NOMO-1 treated with DMSO at 0.1 percent for 48 hours (cell line): ENCODE data around the gene ITGB2.
"Not testable (repeated sequence)": the region's sequence is repeated elsewhere in the genome, so short reads cannot be mapped to it uniquely, and the experiment has no call there.

Experiments used
- DNase-seq: peaks from one replicate; lab custom pipeline; 2025; ENCODE audit not compliant: unreplicated experiment; lab: John Stamatoyannopoulos, UW

The ITGB2 gene

DNA sequence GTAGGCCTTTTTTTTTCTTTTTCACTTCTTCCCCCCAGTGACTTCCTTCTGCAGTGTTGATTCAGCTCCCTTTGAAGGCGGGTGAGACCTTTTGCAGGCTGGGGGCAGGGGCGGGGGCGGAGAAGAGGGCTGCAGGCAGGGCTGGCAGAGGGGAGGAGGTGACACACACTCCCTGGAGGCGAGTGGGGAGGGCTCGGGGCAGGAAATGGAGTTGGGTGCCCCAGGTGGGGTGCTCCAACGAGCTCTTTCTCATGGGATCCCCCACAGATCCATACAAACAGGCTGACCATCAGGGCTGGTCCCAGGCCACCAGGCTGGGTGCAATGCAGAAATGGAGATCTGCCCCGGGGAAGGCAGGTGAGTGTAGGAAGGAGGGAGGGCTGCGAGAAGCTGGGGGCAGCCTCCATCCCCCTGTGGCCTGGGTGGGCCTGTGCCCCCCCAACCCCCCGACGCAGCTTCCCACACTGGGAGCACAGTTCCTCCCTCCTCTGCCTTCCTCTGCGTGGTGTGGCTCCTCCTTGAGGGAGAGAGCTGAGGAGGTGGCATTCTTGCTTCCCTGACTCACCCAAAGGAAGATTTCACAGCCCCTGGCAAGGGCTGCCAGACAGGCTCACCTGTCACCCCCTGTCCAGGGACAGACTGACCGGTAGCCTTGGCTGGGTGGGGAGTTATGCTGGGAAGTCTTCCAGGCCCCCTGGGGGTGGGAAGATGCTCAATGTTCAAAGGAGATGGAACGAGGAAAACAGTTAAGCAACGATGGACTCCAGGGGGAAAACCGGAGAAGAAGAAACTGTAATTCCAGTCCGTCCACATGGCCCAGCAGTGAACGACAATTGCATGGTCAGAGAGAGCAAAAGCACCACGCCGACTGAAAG lies 7.1 kb upstream of the ITGB2 start:
- peak; percentile 72 for DNase-seq

DNA sequence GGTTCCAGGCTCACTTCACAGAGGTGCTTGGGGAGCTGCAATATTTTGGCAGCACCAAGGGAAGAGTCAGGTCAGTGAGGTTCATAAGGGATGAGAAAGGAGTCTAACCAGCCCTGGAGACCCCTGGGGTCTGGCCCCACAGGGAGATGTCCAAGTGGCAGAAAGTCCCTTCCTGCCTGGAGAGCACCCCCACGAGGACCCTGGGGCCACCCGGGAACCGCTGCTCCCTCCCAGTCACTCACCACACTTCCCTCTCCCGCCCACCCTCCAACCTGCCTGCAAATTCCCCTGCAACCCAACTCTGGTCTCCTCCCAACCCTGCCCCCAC lies 6.5 kb upstream of the ITGB2 start:
- no peak for DNase-seq

DNA sequence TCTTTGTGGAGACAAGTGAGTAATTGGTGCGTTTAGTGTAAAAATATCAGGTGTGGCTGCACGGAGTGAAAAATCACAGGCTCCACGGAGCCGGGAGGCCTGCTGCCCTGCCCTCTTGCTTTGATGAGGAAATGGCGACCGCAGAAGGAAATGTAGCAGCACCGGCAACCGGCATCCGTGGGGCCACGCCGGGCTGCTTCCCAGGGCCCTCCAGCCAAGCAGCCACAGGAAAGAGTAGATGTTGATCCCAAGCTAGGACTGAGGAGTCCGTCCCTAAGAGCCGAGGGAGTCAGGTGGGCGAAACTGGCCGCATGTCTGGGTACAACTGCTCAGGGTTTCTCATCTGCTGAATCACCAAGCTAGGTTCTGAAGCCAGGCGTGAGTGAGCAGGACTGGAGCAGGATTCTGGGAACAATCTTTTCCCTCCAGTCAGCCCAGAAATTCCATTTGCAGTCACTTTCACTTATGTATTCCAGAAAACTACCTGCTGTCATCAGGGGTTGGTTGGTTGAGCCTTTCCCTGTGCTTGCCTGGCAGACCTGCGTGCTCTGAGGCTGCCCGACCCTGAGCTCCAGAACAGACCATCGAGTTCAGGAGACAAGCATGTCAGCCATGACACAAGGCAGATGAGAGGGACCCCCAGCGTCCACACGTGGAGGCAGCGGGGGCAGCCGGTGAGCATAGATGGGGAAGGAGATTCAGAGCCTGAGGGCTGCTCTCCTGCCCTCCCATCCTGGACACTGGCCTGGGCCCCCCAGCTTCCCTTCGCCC lies 5.8 kb upstream of the ITGB2 start:
- peak; percentile 61 for DNase-seq

DNA sequence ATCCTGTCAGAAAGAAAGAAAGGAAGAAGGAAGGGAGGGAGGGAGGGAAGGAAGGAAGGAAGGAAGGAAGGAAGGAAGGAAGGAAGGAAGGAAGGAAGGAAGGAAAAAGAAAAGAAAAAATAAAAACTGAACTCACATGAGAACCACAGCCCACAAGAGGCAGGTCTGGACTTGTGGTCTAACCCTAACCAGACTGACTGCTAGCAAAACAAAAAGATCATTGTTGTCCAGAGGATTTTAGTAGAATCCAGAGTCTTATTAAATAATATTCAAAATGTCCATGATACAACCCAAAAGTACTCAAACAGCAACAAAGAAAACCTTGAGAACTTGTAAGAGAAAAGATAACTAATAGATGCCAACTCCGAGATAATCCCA lies 4.7 kb upstream of the ITGB2 start:
- no peak for DNase-seq

DNA sequence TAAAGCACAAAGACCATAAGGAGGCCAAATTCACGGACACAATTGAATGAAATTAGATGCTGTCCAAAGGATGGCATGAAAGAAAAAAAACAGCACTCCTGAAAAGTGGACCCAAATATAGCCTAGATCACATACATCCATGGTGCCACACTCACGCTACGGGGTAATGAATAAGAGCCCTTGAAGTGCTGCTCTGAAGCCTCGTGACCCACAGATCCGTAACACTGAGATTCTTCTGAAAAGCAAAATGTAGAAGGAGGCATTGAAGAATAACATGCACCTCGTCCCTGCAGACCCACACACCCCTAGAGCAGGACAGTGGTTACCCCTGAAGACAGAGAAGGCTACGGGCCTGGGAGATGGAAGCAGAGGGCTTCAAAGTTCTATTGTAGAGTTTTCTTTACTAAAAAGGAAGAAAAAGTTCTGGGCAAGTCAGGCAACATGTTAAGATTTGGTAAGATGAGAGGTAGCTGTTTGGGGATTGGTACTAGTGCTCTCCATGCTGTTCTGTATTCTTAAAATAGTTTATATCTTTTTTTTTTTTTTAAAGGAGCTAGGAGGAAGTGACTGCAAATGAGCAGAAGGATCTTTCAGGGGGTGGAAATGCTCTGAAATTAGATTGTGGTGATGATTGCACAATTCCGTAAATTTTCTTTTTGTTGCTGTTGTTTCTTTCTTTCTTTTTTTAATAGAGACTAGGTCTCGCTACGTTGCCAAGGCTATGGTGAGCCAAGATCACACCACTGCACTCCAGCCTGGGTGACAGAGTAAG lies 4.1 kb upstream of the ITGB2 start:
- DNase-seq: peak; percentile 89

DNA sequence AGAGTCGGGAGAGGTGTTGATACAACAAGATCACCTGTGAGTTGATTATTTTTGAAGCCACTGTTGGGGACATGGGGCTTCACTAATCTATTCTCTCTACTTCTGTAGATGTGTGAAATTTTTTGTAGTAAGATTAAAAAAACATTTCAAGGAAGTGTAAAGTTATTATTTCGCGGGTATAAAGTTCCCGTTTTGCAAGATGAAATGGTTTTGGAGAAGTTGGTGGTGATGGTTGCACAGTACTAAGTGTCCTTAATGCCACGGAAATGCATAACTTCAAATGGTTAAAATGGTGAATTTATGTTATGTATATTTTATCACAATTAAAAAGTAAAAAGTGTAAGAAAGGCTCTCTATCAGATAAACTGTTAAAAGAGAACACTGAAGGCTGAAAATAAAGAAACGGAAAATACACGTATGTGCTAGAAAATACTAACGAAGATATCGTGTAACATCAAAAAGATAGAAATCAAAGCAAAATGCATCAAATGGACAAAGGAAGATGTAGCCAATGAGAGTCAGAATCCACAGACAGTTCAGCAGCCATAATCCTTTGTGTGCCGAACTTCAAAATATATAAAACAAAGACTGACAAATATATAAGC lies 2.9 kb upstream of the ITGB2 start:
- DNase-seq: peak; percentile 72

DNA sequence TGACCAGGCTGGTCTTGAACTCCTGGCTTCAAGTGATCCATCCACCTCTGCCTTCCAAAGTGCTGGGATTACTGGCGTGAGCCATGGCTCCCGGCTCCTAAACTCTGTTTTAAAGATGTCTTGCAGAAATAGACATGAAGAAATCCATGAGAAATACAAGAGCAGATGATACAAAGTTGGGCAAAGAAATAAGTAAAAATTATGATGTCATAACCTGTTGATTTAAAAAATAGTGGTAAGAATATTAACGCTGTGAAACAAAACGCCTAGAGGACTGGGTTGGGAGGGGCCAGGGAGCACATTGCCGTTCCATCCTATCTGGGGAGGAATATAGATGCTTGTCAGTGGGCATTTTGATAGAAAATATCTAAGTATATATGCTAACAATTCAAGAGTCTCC lies 1.2 kb upstream of the ITGB2 start:
- DNase-seq: no peak

DNA sequence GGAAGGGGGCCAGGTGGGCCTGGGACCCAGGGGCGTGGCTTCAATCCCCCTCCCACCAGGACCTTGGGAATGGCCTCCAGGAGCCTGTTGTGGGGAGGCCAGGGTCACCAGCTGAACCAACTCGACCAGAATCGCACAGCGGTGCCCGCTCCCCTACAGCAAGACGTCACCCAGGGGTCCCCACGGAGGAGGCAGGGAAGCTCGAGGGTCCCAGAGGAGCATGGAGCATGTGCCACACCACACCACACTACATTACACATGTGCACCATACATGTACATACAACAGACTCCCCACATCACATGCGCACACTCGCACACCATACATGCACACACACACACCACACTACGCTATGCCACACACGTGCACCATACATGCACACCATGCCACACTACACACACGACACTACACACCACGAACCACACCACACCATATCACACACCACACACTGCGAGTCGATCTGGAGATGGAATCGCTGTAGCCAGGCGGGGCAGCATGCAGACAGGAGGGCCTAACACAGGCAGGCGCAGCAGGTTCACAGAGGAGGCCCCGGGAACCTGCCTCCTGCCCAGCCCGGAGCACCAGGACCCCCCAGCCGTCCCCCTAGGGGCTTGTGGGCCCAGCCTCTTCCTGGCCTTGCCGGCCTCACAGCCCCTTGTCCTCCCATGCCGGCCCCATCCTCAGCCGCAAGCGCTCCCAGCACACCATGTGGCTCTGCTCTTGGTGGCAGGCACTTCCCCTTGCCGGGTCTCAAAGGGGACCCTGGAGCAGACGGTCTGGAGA lies 596 bp downstream of the ITGB2 start:
- DNase-seq: no peak

DNA sequence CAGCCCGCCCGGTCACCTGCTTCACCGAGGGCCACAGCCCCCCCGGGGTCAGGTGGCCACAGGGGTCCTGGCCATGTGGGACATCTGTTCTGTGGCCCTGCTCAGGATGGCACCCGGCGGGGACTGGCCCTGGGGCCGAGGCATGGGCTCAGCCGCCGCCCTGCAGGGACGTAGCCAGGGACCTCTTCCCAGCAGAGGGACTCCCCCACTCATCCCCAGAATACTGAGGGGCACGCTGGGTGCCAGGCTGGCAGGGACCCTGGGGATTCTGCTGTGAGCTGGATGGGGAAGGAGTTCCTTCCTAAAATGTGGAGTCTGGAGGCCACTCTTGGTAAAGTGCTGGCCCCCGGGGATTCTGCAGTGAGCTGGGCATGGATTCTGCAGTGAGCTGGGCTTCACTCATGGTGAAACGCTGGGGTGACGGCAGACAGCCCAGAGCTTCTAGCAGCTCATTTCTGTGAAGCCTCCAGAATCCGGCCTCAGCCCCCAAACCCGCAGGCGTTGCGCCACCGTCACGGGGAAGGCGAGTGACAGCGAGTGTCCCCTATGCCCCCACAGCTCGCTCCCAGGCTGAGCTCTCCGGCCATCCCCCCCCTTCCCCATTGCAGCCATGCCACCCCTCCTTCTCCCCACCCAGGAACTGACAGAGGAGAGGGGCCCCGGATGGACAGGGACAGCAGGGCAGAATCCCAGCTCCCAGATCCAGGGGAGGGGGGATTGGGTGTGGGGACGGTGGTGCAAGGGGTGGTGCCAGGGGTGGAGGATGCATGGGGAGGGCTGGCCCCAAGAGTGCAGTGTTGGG lies 1.4 kb downstream of the ITGB2 start:
- peak; percentile 41 for DNase-seq

DNA sequence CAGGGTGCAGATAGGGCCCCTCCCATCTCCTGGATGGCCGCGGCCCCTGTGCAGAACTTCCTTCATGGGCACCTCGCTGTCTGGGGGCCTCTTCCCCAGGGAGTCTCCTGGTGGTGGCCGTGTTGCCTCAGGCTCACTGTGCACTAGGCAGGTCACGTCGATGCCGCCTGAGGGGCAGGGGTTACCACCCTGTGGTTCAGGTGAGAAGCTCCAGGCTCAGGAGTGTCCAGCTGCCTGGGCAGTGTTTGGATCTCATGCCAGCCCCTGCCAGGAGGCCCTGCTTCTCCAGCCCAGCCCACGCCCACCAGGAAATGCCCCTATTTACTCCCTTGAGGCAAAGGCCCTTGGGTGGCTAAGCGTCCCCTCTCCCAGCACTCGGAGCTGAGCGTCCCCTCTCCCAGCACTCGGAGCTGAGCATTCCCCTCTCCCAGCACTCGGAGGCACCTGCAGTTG lies 2.1 kb downstream of the ITGB2 start:
- DNase-seq: no peak

DNA sequence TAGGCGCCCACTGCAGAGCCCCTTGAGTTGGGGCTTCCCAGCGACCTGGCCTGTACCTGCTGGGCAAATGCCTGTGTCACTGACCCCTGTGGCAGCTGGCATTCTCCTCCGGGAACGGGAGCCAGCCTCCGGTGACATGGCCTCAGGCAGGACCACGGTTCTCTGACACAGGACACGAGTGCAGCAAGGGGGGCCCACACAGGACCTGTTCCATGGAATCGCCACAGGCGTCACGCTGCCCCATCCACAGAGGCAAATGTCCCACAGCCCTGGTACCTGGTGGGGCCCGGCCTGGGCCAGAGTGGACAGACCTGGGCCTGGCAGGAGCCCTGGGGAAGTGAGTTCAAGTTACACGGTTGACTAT lies 2.6 kb downstream of the ITGB2 start:
- DNase-seq: no peak

DNA sequence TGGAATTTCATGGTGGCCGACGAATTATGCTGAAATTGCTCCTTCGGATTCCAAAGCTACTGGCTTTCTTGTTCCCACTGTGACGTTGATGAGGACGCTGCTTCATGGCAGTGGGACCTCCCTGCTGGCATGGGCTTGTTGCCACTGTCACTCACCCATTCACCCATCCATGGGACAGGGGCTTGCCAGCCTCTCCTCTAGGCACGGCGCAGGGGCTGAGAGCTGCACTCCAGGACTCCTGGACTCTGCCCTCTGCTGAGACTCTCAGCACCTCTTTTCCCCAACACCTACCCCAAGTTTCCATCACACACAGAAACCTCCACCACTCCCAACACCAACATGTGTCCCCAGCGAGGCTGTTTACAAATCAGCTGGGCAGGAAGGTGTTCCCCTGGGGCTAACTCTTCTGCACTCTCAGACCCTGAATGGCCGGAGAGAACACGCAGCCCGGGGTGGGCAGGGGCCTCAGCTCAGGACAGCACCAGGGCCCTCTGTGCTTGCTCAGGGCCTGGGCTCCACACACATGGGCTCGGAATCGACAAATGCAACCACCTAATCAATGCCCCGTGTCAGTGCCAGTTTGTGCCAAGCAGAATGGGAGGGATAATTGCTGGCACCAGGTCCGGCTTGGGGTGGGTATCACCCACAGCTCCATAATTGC lies 3.1 kb downstream of the ITGB2 start:
- DNase-seq: no peak

DNA sequence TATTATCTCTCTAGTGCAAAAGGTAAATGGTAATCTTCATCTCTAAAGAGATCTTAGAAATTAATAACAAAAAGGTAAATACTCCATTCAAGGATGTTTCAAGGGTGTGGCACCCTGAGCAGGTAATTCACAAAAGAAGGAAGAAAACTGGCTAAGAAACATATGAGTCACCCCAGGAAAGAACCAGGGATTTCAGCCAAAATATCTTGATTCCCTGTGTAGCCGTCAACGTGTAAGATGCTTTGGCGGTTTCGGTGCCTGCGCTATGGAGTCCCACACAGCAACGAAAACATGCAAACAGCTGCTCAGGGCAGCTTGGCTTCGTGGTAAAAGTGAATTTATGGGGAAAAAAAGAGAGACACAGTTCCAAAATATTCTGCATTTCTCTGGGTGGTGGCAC lies 3.7 kb downstream of the ITGB2 start:
- DNase-seq: no peak

DNA sequence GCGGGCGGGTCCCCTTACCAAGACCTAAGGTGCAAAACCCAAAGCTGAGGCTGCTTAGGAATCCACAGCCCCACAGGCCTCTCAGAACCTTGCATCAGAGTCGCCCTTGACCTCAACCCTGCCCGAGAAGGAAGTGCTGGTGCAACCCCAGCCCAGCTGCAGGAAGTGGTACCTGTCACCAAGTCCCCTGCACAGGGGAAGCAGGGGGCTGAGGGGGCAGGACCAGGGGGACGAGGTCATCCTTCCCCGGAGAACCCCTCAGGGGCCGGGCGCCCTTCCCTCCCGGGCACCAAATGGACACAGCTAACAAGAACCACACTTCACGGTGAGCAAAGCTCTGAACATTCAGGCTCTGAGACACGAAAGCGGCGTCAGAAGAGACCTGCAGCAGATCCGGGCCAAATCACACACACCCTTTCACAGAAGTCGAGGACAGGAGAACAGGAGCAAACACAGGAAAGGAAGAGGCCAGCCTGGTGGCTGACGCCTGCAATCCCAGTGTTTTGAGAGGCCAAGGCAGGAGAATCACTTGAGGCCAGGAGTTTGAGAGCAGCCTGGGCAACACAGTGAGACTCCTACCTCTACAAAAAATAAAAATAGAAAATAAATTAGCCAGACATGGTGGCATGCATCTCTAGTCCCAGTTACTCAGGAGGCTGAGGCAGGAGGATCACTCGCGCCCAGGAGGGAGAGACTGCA lies 6.4 kb downstream of the ITGB2 start:
- peak; percentile 81 for DNase-seq

DNA sequence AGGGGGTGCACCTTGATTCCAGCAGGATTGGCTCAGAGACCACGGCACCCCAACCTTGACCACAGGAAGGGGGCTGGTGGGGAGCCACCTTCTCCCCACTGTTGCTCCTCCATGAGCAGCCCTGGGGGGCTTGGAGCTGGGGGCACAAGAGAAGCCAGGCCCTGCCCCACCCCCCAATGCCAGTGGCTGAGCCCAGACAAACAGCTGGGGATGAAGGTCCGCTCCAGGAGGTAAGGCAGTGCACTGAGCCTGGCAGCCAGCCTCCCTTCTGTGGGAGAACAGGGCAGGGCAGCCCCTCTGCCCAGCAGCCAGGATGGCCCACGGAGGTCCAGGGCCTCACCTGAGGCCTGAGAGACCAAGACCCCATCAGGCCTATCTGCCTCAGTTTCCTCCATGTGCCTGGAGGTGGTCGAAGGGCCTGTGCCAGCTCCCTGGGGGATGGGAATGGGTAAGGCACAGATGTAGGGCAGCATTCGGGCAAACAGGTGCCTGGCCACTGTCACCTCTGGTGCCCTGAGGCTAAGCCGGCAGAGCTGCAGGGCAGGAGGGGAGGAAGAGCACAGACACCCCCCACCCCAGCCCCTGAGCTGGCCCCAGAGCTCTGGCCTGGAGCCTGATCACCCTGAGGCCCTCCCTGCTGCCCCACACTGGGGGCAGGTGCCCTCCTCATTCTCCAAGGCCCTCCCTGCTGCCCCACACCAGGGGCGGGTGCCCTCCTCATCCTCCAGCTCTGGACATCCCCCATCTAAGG lies 7.1 kb downstream of the ITGB2 start:
- no peak for DNase-seq

DNA sequence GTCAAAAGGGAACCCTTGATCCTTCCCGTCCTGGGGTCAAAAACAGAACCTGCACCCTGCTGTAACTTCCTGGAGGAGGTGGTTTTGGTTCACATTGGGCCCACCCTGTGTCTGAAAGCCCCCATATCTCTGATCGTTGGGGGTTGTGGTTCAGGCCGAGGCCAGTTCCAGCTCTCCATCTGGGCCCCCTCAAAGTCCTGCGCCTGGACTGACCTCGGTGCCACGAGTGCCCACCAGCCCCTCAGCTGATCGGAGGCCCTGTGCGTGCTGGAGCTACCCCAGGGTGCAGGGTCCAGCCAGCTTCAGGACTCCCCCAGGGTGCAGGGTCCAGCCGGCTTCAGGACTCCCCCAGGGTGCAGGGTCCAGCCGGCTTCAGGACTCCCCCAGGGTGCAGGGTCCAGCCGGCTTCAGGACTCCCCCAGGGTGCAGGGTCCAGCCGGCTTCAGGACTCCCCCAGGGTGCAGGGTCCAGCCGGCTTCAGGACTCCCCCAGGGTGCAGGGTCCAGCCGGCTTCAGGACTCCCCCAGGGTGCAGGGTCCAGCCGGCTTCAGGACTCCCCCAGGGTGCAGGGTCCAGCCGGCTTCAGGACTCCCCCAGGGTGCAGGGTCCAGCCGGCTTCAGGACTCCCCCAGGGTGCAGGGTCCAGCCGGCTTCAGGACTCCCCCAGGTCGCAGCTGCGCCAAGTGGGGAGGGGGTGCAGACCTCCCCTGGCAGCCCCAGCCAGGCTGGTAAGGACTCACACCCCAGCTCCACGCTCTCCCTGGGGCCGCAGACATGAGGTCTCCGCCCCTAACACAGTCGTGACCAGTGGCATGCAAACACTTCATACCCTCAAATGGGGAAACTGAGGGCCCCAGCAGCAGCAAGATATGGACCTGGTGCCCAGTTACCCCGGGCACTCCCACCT lies 7.9 kb downstream of the ITGB2 start:
- DNase-seq: not testable (repeated sequence)

DNA sequence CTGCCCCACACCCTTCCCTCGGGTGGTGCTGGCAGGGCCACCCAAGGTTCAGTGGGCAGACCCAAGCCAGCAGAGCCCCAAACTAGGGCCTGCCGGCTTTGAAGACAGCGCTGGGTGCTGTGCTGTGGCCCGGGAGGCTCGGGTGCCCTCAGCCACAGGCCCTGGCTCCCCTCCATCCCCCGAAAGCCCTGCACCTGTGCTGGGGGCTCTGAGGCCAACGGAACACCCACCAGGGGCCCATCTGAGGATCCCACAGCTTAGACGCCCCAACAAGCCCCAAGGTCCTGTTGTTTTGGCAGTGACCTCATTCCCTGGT lies 8.6 kb downstream of the ITGB2 start:
- no peak for DNase-seq
